Panc1 (cell line): ENCODE results near the gene MKLN1.

Experiments used
- CTCF ChIP-seq: fragments of 450-650 bp; IDR thresholded peaks from 2 replicates; pipeline ENCODE4 v1.5.1; 2017; ENCODE audit warnings: mild to moderate bottlenecking
- POLR2AphosphoS5 ChIP-seq: IDR thresholded peaks from 2 replicates; pipeline ENCODE4 v1.6.1; 2012; ENCODE audit warnings: mild to moderate bottlenecking, low read depth, low read length, moderate library complexity
- REST ChIP-seq, 2 experiments: IDR thresholded peaks; 2 replicates each; pipeline ENCODE4 v1.6.1; 2011 to 2012; ENCODE audit warnings: low read depth in 2 of 2, control low read depth in 1 of 2, low read length in 1 of 2, mild to moderate bottlenecking in 1 of 2, moderate library complexity in 1 of 2; ENCODE audit not compliant: insufficient read depth in 1 of 2
- SIN3A ChIP-seq: IDR thresholded peaks from 2 replicates; pipeline ENCODE4 v1.6.1; 2012; ENCODE audit warnings: low read depth, mild to moderate bottlenecking, low read length, moderate library complexity, borderline replicate concordance; ENCODE audit not compliant: insufficient read depth

- TF ChIP-seq CTCF: no peak
- no peak for TF ChIP-seq POLR2AphosphoS5
- TF ChIP-seq SIN3A: no peak
- TF ChIP-seq REST (IDR thresholded peaks at IDR 0.05; ENCODE audit: insufficient read depth in 1 of 2, low read depth in 2 of 2, low read length in 1 of 2): no peak
Measured at GRCh38 chr7:131431756-131432155, 104.1 kb downstream of the MKLN1 start.
